Muscle of arm (tissue), 12 donors: Measurements from ENCODE around the gene MYL9. TPM values are rescaled to one million over a fixed set of nuclear protein-coding genes. Genes with fewer than 3 reads are reported as not detected.
"Not testable (repeated sequence)": the region's sequence is repeated elsewhere in the genome, so short reads cannot be mapped to it uniquely, and the experiment has no call there.

ENCODE experiments used
- DNase-seq: peaks from one replicate; pipeline ENCODE4 v3.0.0-alpha.2; 2013
- polyA plus RNA-seq, 12 donors: library from polyadenylated mRNA; unstranded; fragments of 120-200 nt; gene quantifications; one replicate each; pipeline ENCODE4 v1.2.1, GENCODE V29; 2013; ENCODE audit not compliant: insufficient read length in 12 of 12

The MYL9 gene
- polyA plus RNA-seq, 12 donors = 261 to 1,144 (median 519) TPM

- DNase-seq = no peak
Measured at GRCh38 chr20:36547186-36548005, 6.1 kb downstream of the MYL9 start.

GRCh38 chr20:36548006-36548315 is 6.6 kb downstream of the MYL9 start:
- no peak for DNase-seq

- DNase-seq = no peak
Measured at GRCh38 chr20:36548704-36549627, 7.6 kb downstream of the MYL9 start.

- no peak for DNase-seq
Measured at GRCh38 chr20:36549628-36549941, 8.3 kb downstream of the MYL9 start.

GRCh38 chr20:36549942-36550789 is 8.8 kb downstream of the MYL9 start:
- DNase-seq = no peak

GRCh38 chr20:36550790-36551299 is 9.5 kb downstream of the MYL9 start:
- no peak for DNase-seq

- DNase-seq = no peak
Measured at GRCh38 chr20:36555248-36555647, 13.9 kb downstream of the MYL9 start.

GRCh38 chr20:36562724-36563123 is 21.4 kb downstream of the MYL9 start:
- DNase-seq = no peak

- DNase-seq = no peak
Measured at GRCh38 chr20:36563374-36563773, 22.1 kb downstream of the MYL9 start.

GRCh38 chr20:36564078-36564725 is 22.9 kb downstream of the MYL9 start:
- DNase-seq = not testable (repeated sequence)

GRCh38 chr20:36564726-36565121 is 23.4 kb downstream of the MYL9 start:
- not testable (repeated sequence) for DNase-seq

GRCh38 chr20:36565520-36565919 is 24.2 kb downstream of the MYL9 start:
- DNase-seq = no peak

GRCh38 chr20:36569847-36570429 is 28.6 kb downstream of the MYL9 start:
- no peak for DNase-seq

- DNase-seq = no peak
Measured at GRCh38 chr20:36571564-36572504, 30.5 kb downstream of the MYL9 start.

- DNase-seq = no peak
Measured at GRCh38 chr20:36572701-36573102, 31.4 kb downstream of the MYL9 start.

- peak; percentile 79 for DNase-seq
Measured at GRCh38 chr20:36573103-36573797, 31.9 kb downstream of the MYL9 start, which contains the start of gene TGIF2. TGIF2 (plus strand) TSS chr20:36573597; CDS start chr20:36578775, 5,178 bp downstream.

- peak; percentile 43 for DNase-seq
Measured at GRCh38 chr20:36573798-36574365, 32.6 kb downstream of the MYL9 start.

- peak; percentile 40 for DNase-seq
Measured at GRCh38 chr20:36574366-36575135, 33.2 kb downstream of the MYL9 start.
